BJ (cell line): ENCODE results near the gene MPP3. TPM values are rescaled to one million over a fixed set of nuclear protein-coding genes. Genes with fewer than 3 reads are reported as not detected.

Experiments
- CTCF ChIA-PET: fragments of 350-600 bp; formaldehyde crosslinking; extraction: SDS; loops from one replicate; lab custom pipeline; 2021; ENCODE audit warnings: antibody characterized with exemption, inconsistent platforms; lab: Yijun Ruan, JAX
- POLR2A ChIA-PET: fragments of 300-600 bp; sonication (Branson Sonifier 250); formaldehyde crosslinking; extraction: SDS; loops from one replicate; lab custom pipeline; 2021; ENCODE audit warnings: antibody characterized with exemption; lab: Charles Lee
- DNase-seq: peaks from one replicate; pipeline ENCODE4 v3.0.0-alpha.2; 2011; ENCODE audit warnings: low read depth
- H3K27me3 ChIP-seq: 2 replicates; pipeline ENCODE4 v1.6.0; 2011; ENCODE audit warnings: low read length; ENCODE audit not compliant: control insufficient read depth, insufficient read depth
- H3K36me3 ChIP-seq: 2 replicates; pipeline ENCODE4 v1.5.1; 2011; ENCODE audit warnings: low read length; ENCODE audit not compliant: control insufficient read depth, insufficient read depth
- H3K4me3 ChIP-seq: 2 replicates; pipeline ENCODE4 v1.5.1; 2011; ENCODE audit warnings: low read depth, mild to moderate bottlenecking, control low read depth, low read length
- CTCF ChIP-seq: IDR thresholded peaks from 2 replicates; pipeline ENCODE4 v1.5.1; 2011; ENCODE audit warnings: low read depth, mild to moderate bottlenecking, control low read depth, inconsistent platforms, low read length, moderate library complexity; ENCODE audit not compliant: insufficient read depth
- polyA plus RNA-seq: library from polyadenylated mRNA; depleted of rRNA; stranded (reverse); fragments of >200 nt; gene quantifications from 2 replicates; pipeline ENCODE4 v1.2.3, GENCODE V29; 2011

Gene MPP3
- polyA plus RNA-seq, 1 experiment, result 7.9 TPM

DNA sequence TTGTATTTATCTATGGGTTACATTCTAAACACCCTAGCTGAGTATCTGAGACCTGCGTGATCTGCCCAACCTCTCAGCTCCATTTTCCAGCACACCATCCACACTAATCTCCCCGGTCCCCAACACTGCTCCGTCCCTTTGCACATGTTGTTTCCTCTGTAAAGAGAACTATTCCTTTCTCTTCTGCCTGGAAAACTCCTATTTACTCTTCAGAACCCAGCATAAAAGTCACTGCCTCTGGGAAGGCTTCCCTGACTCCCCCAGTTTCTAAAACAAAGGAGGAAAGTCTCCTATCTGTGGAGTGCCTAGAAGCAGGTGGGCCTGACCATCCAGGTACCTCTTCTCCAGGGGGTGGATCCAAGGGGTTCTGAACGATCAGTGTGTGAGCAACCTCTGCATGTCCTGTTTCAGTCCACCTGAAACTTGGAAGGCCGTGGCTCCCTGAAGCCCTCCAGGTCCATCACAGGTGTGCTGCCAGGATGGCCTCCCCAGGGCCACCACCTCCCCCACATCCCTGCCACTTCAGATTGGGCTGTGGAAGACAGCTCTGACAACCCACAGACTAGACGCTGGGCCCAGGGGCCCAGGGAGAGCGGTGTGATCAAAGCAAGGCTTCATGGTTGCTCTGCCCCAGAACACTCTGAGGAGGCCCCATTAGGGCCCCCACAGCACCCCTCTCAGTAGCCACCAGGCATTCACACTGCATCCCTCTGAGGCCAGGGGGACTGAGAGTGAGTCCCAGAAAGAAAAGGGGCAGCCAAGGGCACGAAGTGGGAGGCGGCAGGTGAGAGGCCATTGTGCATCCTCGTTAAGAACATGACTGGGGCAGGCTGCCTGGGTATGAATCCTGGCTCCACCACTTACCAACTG, 20.3 kb downstream of the MPP3 start:
- CTCF ChIA-PET, result interaction anchor here (0.6 kb wide), 1 partner anchor 48 kb away, joined by 3 read pairs; no protein-coding TSS in a partner anchor
- TF ChIP-seq CTCF, result no peak
- POLR2A ChIA-PET, result no interaction called here
- Histone ChIP-seq H3K27me3 (no peaks in the 10 kb centered on the region), H3K4me3 (no peak overlapping the region), H3K36me3 (peaks cover 19% of the 10 kb centered on the region)
- DNase-seq, result no peak

DNA sequence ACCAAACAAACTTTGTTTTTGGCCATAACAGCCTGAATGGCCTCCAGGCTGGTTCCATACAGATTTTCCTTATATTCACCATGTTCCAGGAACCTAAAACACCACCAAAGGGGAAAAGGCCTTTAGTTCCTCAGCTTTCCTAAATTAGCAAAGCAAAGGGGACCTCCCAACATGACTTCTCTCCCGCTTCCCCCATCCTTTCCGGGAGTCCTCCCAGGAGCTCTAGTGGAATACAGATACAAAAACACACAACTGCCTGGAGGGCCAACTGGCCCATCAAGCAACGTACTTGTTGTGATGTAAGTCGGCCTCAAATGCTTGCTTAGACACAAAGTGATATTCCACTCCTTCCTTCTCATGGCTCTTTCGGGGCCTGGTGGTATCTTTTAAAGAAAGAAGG, 22.1 kb downstream of the MPP3 start:
- POLR2A ChIA-PET, result no interaction called here

GRCh38 chr17:43810226-43810715, 22.7 kb downstream of the MPP3 start:
- no peak for DNase-seq
- POLR2A ChIA-PET, result no interaction called here

More for the DNA sequence above, 22.1 kb downstream of the MPP3 start:
- CTCF ChIA-PET, result interaction anchor here (0.6 to 0.9 kb wide), 2 partner anchors 35 to 748 kb away, joined by 3 to 4 read pairs; no protein-coding TSS in a partner anchor
- no peak for TF ChIP-seq CTCF
- Histone ChIP-seq H3K4me3 (no peak overlapping the region), H3K27me3 (no peaks in the 10 kb centered on the region), H3K36me3 (peaks cover 15% of the 10 kb centered on the region)
- no peak for DNase-seq

GRCh38 chr17:43809121-43809520, 23.8 kb downstream of the MPP3 start:
- ChIA-PET POLR2A (no interaction called here), CTCF (no interaction called here)
- no peaks in the 10 kb centered on the region for H3K27me3 ChIP-seq
- peaks cover 15% of the 10 kb centered on the region for H3K36me3 ChIP-seq
- no peak for TF ChIP-seq CTCF
- H3K4me3 ChIP-seq, result no peak overlapping the region
- DNase-seq, result no peak

More at GRCh38 chr17:43810226-43810715, 22.7 kb downstream of the MPP3 start:
- CTCF ChIA-PET, result interaction anchor here (0.9 kb wide), 1 partner anchor 36 kb away, joined by 3 read pairs; no protein-coding TSS in a partner anchor
- Histone ChIP-seq H3K4me3 (no peak overlapping the region), H3K36me3 (peaks cover 15% of the 10 kb centered on the region), H3K27me3 (no peaks in the 10 kb centered on the region)
- no peak for TF ChIP-seq CTCF

GRCh38 chr17:43808076-43808475, 24.9 kb downstream of the MPP3 start:
- Histone ChIP-seq H3K27me3 (no peaks in the 10 kb centered on the region), H3K36me3 (peaks cover 8% of the 10 kb centered on the region), H3K4me3 (no peak overlapping the region)
- ChIA-PET CTCF (interaction anchor here (1.0 kb wide), 1 partner anchor 23 kb away, joined by 3 read pairs; no protein-coding TSS in a partner anchor), POLR2A (no interaction called here)
- TF ChIP-seq CTCF, result no peak
- DNase-seq, result no peak
